HepG2 (cell line): ENCODE measurements around the gene HSPB2. TPM values are rescaled to one million over a fixed set of nuclear protein-coding genes. Genes with fewer than 3 reads are reported as not detected.

Source experiments
- JDP2 ChIP-seq: sonication (generic); formaldehyde crosslinking; IDR thresholded peaks from 2 replicates; pipeline ENCODE4 v1.8.1; 2022; ENCODE audit warnings: missing genetic modification reagents, borderline replicate concordance
- NR3C1 ChIP-seq: sonication (generic); formaldehyde crosslinking; IDR thresholded peaks from 2 replicates; pipeline ENCODE4 v1.4.0; 2020; ENCODE audit warnings: missing genetic modification reagents
- ZNF230 ChIP-seq: sonication (generic); formaldehyde crosslinking; IDR thresholded peaks from 2 replicates; pipeline ENCODE4 v1.4.0; 2020; ENCODE audit warnings: mild to moderate bottlenecking, missing genetic modification reagents
- ZNF296 ChIP-seq: sonication (generic); formaldehyde crosslinking; conservative IDR thresholded peaks from 2 replicates; pipeline ENCODE4 v1.5.0; 2020; ENCODE audit warnings: mild to moderate bottlenecking, missing genetic modification reagents
- ZNF44 ChIP-seq: sonication (generic); formaldehyde crosslinking; IDR thresholded peaks from 2 replicates; pipeline ENCODE4 v1.5.1; 2020; ENCODE audit warnings: mild to moderate bottlenecking, missing genetic modification reagents
- ZNF567 ChIP-seq: sonication (generic); formaldehyde crosslinking; IDR thresholded peaks from 2 replicates; pipeline ENCODE4 v1.8.1; 2023; ENCODE audit warnings: mild to moderate bottlenecking, missing genetic modification reagents, borderline replicate concordance
- ZNF776 ChIP-seq: sonication (generic); formaldehyde crosslinking; IDR thresholded peaks from 2 replicates; pipeline ENCODE4 v1.4.0; 2020; ENCODE audit warnings: mild to moderate bottlenecking, missing genetic modification reagents
- polyA plus RNA-seq, 8 experiments: library from polyadenylated mRNA; depleted of rRNA in 3 of 8; stranded (reverse) in 7 of 8; unstranded in 1 of 8; fragments of >200 nt; fragmentation: Illumina TruSeq in 4 of 8; extraction: Trizol in 4 of 8; gene quantifications; 2 replicates each; pipeline versions ENCODE4 v1.2.1 to v1.2.3, GENCODE V29; 2011 to 2016; ENCODE audit warnings: low read depth in 4 of 8, missing spikeins in 1 of 8, mixed read lengths in 1 of 8; ENCODE audit not compliant: insufficient read depth in 1 of 8
- total RNA-seq, 5 experiments: library from RNA; depleted of rRNA; stranded (reverse); fragments of >200 nt; fragmentation: Illumina TruSeq; extraction: Trizol; gene quantifications; 2 replicates each; pipeline ENCODE4 v1.2.3, GENCODE V29; 2016; ENCODE audit warnings: low read depth in 1 of 5
- TF ChIP-seq, protein P1 (sequence below): IDR thresholded peaks from 2 replicates; pipeline ENCODE4 v1.6.1; 2012; ENCODE audit warnings: low read length, improper control_type of control experiment
- TF ChIP-seq, protein P2 (sequence below): sonication (generic); formaldehyde crosslinking; IDR thresholded peaks from 2 replicates; pipeline ENCODE4 v1.4.0; 2020; ENCODE audit warnings: mild to moderate bottlenecking, missing genetic modification reagents
- TF ChIP-seq, protein P3 (sequence below): sonication (generic); formaldehyde crosslinking; IDR thresholded peaks from 2 replicates; pipeline ENCODE4 v1.5.0; 2020; ENCODE audit warnings: missing genetic modification reagents
- TF ChIP-seq, protein P4 (sequence below): sonication (generic); formaldehyde crosslinking; IDR thresholded peaks from 2 replicates; pipeline ENCODE4 v1.8.0; 2022; ENCODE audit warnings: missing genetic modification reagents, mild to moderate bottlenecking, moderate library complexity, borderline replicate concordance
- TF ChIP-seq, protein P5 (sequence below), 2 experiments: sonication (generic) in 1 of 2; formaldehyde crosslinking in 1 of 2; IDR thresholded peaks; 2 replicates each; pipeline versions ENCODE4 v1.5.1 to v1.6.1; 2011 to 2020; ENCODE audit warnings: borderline replicate concordance in 1 of 2, low read depth in 1 of 2, low read length in 1 of 2, mild to moderate bottlenecking in 1 of 2, missing genetic modification reagents in 1 of 2, moderate library complexity in 1 of 2

HSPB2 gene
- total and polyA plus RNA-seq, 2 of the 13 experiments (the other 11 are each of a cell fraction or from before 2014, with no cell fraction given), result 0.04 TPM; not detected in 1

DNA sequence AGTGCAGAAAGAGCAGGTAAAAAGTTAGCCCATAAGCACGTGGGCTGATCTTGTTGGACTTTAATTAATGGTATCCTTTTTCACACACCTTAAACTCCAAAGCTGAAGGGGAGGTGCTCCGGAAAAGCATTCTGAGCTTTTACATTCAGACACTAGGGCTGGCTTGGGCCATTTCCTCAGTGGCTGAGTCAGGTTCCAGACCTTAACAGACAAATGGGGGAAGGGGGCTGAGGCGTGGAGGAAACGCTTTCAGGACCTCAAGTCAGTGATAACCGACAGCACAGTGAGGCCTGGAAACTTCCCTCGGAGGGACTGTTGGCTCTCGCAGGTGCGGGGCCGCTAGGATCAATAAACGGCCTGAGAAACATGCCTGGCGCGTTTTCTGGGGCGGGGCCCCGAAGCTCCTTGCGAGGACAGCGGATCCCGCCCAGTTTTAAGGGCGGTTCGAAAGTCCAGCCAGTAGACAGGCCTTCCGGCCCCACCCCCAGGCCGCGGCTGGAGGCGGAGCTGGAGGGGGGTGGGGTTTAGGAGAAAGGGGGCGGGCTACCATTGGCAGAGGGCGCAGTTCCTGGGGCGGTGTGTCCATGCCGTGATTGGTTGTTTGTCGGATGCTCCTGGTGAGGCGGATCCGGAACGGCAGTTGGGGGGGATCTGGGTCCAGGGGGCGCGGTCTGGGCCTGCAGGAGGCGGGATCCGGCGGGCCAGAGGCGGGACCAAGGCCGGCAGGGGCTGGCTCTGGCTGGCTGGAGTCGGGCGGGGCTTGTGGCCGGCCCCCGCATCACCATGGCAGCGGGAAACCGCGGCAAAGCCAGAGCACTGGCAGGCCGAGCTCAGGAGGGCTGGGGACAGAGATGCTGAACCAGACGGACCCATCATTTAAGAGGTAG lies 14.2 kb downstream of the HSPB2 start (continued):
- TF ChIP-seq ZNF296 (CRISPR knock-in tag) (no peak), JDP2 (CRISPR knock-in tag) (no peak), ZNF567 (no peak), ZNF230 (CRISPR knock-in tag) (peak; percentile 51; the same call in 1 of the 2 replicates), NR3C1 (no peak), ZNF776 (CRISPR knock-in tag) (no peak), ZNF44 (CRISPR knock-in tag) (no peak)
- TF ChIP-seq, protein P1, sequence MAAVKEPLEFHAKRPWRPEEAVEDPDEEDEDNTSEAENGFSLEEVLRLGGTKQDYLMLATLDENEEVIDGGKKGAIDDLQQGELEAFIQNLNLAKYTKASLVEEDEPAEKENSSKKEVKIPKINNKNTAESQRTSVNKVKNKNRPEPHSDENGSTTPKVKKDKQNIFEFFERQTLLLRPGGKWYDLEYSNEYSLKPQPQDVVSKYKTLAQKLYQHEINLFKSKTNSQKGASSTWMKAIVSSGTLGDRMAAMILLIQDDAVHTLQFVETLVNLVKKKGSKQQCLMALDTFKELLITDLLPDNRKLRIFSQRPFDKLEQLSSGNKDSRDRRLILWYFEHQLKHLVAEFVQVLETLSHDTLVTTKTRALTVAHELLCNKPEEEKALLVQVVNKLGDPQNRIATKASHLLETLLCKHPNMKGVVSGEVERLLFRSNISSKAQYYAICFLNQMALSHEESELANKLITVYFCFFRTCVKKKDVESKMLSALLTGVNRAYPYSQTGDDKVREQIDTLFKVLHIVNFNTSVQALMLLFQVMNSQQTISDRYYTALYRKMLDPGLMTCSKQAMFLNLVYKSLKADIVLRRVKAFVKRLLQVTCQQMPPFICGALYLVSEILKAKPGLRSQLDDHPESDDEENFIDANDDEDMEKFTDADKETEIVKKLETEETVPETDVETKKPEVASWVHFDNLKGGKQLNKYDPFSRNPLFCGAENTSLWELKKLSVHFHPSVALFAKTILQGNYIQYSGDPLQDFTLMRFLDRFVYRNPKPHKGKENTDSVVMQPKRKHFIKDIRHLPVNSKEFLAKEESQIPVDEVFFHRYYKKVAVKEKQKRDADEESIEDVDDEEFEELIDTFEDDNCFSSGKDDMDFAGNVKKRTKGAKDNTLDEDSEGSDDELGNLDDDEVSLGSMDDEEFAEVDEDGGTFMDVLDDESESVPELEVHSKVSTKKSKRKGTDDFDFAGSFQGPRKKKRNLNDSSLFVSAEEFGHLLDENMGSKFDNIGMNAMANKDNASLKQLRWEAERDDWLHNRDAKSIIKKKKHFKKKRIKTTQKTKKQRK, result no peak
- TF ChIP-seq, protein P2, sequence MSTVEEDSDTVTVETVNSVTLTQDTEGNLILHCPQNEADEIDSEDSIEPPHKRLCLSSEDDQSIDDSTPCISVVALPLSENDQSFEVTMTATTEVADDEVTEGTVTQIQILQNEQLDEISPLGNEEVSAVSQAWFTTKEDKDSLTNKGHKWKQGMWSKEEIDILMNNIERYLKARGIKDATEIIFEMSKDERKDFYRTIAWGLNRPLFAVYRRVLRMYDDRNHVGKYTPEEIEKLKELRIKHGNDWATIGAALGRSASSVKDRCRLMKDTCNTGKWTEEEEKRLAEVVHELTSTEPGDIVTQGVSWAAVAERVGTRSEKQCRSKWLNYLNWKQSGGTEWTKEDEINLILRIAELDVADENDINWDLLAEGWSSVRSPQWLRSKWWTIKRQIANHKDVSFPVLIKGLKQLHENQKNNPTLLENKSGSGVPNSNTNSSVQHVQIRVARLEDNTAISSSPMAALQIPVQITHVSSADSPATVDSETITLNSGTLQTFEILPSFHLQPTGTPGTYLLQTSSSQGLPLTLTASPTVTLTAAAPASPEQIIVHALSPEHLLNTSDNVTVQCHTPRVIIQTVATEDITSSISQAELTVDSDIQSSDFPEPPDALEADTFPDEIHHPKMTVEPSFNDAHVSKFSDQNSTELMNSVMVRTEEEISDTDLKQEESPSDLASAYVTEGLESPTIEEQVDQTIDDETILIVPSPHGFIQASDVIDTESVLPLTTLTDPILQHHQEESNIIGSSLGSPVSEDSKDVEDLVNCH (CRISPR knock-in tag), result no peak
- TF ChIP-seq, protein P3, sequence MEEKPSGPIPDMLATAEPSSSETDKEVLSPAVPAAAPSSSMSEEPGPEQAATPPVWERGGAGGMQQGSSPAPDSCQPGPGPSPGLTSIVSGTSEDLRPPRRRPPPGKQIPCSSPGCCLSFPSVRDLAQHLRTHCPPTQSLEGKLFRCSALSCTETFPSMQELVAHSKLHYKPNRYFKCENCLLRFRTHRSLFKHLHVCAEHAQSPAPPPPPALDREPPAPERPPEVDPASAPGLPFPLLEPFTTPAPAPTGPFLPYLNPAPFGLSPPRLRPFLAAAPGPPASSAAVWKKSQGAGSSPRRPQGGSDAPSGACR, result 0 out of 2 replicates have a peak, but pooled peaks have one; percentile 43
- TF ChIP-seq, protein P4, sequence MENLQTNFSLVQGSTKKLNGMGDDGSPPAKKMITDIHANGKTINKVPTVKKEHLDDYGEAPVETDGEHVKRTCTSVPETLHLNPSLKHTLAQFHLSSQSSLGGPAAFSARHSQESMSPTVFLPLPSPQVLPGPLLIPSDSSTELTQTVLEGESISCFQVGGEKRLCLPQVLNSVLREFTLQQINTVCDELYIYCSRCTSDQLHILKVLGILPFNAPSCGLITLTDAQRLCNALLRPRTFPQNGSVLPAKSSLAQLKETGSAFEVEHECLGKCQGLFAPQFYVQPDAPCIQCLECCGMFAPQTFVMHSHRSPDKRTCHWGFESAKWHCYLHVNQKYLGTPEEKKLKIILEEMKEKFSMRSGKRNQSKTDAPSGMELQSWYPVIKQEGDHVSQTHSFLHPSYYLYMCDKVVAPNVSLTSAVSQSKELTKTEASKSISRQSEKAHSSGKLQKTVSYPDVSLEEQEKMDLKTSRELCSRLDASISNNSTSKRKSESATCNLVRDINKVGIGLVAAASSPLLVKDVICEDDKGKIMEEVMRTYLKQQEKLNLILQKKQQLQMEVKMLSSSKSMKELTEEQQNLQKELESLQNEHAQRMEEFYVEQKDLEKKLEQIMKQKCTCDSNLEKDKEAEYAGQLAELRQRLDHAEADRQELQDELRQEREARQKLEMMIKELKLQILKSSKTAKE, result no peak
- TF ChIP-seq, protein P5, sequence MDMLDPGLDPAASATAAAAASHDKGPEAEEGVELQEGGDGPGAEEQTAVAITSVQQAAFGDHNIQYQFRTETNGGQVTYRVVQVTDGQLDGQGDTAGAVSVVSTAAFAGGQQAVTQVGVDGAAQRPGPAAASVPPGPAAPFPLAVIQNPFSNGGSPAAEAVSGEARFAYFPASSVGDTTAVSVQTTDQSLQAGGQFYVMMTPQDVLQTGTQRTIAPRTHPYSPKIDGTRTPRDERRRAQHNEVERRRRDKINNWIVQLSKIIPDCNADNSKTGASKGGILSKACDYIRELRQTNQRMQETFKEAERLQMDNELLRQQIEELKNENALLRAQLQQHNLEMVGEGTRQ (IDR thresholded peaks at IDR 0.05; ENCODE audit: low read depth, low read length), result no peak
- TF ChIP-seq, protein P5 (CRISPR knock-in tag; IDR thresholded peaks at IDR 0.05; ENCODE audit: borderline replicate concordance), result no peak; the same call in 1 of the 2 replicates
